ENCODE results near the gene PDZD7.

- TF ChIP-seq POLR2A (IDR thresholded peaks at IDR 0.05) (no peak), POLR2AphosphoS5 (IDR thresholded peaks at IDR 0.05) (no peak)
- TF ChIP-seq, protein P1, sequence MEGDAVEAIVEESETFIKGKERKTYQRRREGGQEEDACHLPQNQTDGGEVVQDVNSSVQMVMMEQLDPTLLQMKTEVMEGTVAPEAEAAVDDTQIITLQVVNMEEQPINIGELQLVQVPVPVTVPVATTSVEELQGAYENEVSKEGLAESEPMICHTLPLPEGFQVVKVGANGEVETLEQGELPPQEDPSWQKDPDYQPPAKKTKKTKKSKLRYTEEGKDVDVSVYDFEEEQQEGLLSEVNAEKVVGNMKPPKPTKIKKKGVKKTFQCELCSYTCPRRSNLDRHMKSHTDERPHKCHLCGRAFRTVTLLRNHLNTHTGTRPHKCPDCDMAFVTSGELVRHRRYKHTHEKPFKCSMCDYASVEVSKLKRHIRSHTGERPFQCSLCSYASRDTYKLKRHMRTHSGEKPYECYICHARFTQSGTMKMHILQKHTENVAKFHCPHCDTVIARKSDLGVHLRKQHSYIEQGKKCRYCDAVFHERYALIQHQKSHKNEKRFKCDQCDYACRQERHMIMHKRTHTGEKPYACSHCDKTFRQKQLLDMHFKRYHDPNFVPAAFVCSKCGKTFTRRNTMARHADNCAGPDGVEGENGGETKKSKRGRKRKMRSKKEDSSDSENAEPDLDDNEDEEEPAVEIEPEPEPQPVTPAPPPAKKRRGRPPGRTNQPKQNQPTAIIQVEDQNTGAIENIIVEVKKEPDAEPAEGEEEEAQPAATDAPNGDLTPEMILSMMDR (IDR thresholded peaks at IDR 0.05 in 8 of 11, conservative IDR thresholded peaks at IDR 0.05 in 3 of 11), result no peak
Observed at GRCh38 chr10:100983868-100984671, 46.9 kb downstream of the PDZD7 start.

Data from spleen (tissue), 7 donors.